K562 (cell line): ENCODE data around the gene ZFP92. TPM values are rescaled to one million over a fixed set of nuclear protein-coding genes. Genes with fewer than 3 reads are reported as not detected.

Source experiments
- ATAC-seq: fragments of 200-7000 bp; cut with Tn5 transposase; 3 replicates; pipeline ENCODE4 v1.9.1; 2020; ENCODE audit warnings: moderate library complexity
- BruUV-seq: library from RNA; stranded (reverse); fragments of 400-500 nt; replicated peaks from 2 replicates; lab custom pipeline; 2021; lab: Mats Ljungman, UMichigan
- CTCF ChIA-PET: fragments of 300-600 bp; formaldehyde crosslinking; extraction: SDS; loops from one replicate; lab custom pipeline; 2021; ENCODE audit warnings: low intra/inter-chr PET ratio; lab: Yijun Ruan, JAX
- POLR2A ChIA-PET: fragments of 300-600, 350-650 bp; sonication (Branson Sonifier 250); formaldehyde crosslinking; extraction: SDS; loops from one replicate; lab custom pipeline; 2021; ENCODE audit warnings: antibody characterized with exemption, inconsistent platforms; lab: Yijun Ruan, JAX
- DNase-seq, 4 experiments: peaks; one replicate each; pipeline versions ENCODE4 v3.0.0 to v3.0.0-alpha.2; 2011 to 2018; ENCODE audit warnings: low spot score in 3 of 4, mixed read lengths in 3 of 4; ENCODE audit errors: extremely low read depth in 1 of 4
- FAIRE-seq: peaks from 2 replicates; lab custom pipeline; 2011; peaks lifted over from hg19 to GRCh38; lab: Jason Lieb, UNC
- H2AFZ ChIP-seq: 2 replicates; pipeline ENCODE4 v1.6.0; 2011; ENCODE audit warnings: low read depth, low read length, control low read depth, inconsistent platforms
- H3K27ac ChIP-seq: fragments of 200-600 bp; 3 replicates; pipeline ENCODE4 v1.8.0; 2011; ENCODE audit warnings: low read depth, mild to moderate bottlenecking, control low read depth, inconsistent platforms, low read length, moderate library complexity, mixed read lengths; ENCODE audit errors: extremely low read depth
- H3K27me3 ChIP-seq, 2 experiments: fragments of 300-600 bp in 1 of 2; 2 replicates in 1 of 2; 3 replicates in 1 of 2; pipeline versions ENCODE4 v1.6.0 to v1.8.0; 2011; ENCODE audit warnings: inconsistent platforms in 2 of 2, low read length in 2 of 2, mild to moderate bottlenecking in 1 of 2, mixed read lengths in 1 of 2, moderate library complexity in 1 of 2; ENCODE audit not compliant: control insufficient read depth in 2 of 2, insufficient read depth in 2 of 2
- H3K36me3 ChIP-seq: fragments of 300-600 bp; 3 replicates; pipeline ENCODE4 v1.8.0; 2011; ENCODE audit warnings: mild to moderate bottlenecking, low read length, inconsistent platforms; ENCODE audit not compliant: control insufficient read depth, insufficient read depth
- H3K4me1 ChIP-seq, 2 experiments: fragments of 200-600 bp in 1 of 2; replicated peaks in 1 of 2; 2 replicates in 1 of 2; 3 replicates in 1 of 2; pipeline versions ENCODE4 v1.5.1 to v1.8.0; 2011; ENCODE audit warnings: inconsistent platforms in 2 of 2, low read length in 2 of 2, mild to moderate bottlenecking in 1 of 2, mixed read lengths in 1 of 2, moderate library complexity in 1 of 2; ENCODE audit not compliant: control insufficient read depth in 2 of 2, insufficient read depth in 2 of 2
- H3K4me2 ChIP-seq: 2 replicates; pipeline ENCODE4 v1.6.1; 2011; ENCODE audit warnings: low read length, control low read depth, inconsistent platforms, mixed read lengths; ENCODE audit not compliant: insufficient read depth
- H3K4me3 ChIP-seq: fragments of 200-600 bp; sonication (generic), shearing (Covaris generic); 2 replicates; pipeline ENCODE4 v1.5.1; 2016; ENCODE audit warnings: control low read depth, inconsistent platforms
- H3K79me2 ChIP-seq: fragments of 200-600 bp; 3 replicates; pipeline ENCODE4 v1.8.0; 2011; ENCODE audit warnings: low read length, inconsistent platforms; ENCODE audit not compliant: control insufficient read depth, insufficient read depth
- H3K9ac ChIP-seq, 2 experiments: 2 replicates each; pipeline versions ENCODE4 v1.6.0 to v1.6.1; 2011; ENCODE audit warnings: low read depth in 2 of 2, low read length in 2 of 2, control low read depth in 1 of 2, inconsistent platforms in 1 of 2, mild to moderate bottlenecking in 1 of 2, mixed read lengths in 1 of 2; ENCODE audit not compliant: insufficient read depth in 1 of 2
- H3K9me1 ChIP-seq: one replicate; pipeline ENCODE4 v1.6.0; 2011; ENCODE audit warnings: inconsistent platforms, mild to moderate bottlenecking, low read length, moderate library complexity; ENCODE audit not compliant: control insufficient read depth, insufficient read depth
- H3K9me3 ChIP-seq: replicated peaks from 2 replicates; pipeline ENCODE4 v1.5.1; 2011; ENCODE audit warnings: low read depth, low read length, inconsistent platforms; ENCODE audit not compliant: control insufficient read depth, insufficient read depth
- H4K20me1 ChIP-seq: replicated peaks from 2 replicates; pipeline ENCODE4 v1.6.1; 2011; ENCODE audit warnings: low read length, inconsistent platforms, mixed read lengths; ENCODE audit not compliant: control insufficient read depth, insufficient read depth
- BRCA1 ChIP-seq, 2 experiments: fragments of 450-650 bp in 1 of 2; sonication (generic) in 1 of 2; formaldehyde crosslinking in 1 of 2; IDR thresholded peaks; 2 replicates each; pipeline versions ENCODE4 v1.5.0 to v1.6.1; 2017 to 2020; ENCODE audit warnings: mild to moderate bottlenecking in 1 of 2, missing genetic modification reagents in 1 of 2
- GABPB1 ChIP-seq: sonication (generic); formaldehyde crosslinking; IDR thresholded peaks from 2 replicates; pipeline ENCODE4 v1.8.0; 2022; ENCODE audit warnings: mild to moderate bottlenecking, missing genetic modification reagents
- PRPF4 ChIP-seq: fragments of 200-400 bp; formaldehyde crosslinking; IDR thresholded peaks from one replicate; pipeline ENCODE4 v1.6.1; 2017; ENCODE audit warnings: low read length, low read depth, mild to moderate bottlenecking; ENCODE audit not compliant: insufficient read depth, poor library complexity, severe bottlenecking
- RBM25 ChIP-seq: fragments of 200-400 bp; formaldehyde crosslinking; IDR thresholded peaks from 2 replicates; pipeline ENCODE4 v1.6.1; 2018; ENCODE audit warnings: low read length, low read depth, moderate library complexity; ENCODE audit not compliant: severe bottlenecking
- TAL1 ChIP-seq: fragments of 450-650 bp; IDR thresholded peaks from 2 replicates; pipeline ENCODE4 v1.6.1; 2016; ENCODE audit warnings: mild to moderate bottlenecking
- TBP ChIP-seq: optimal IDR thresholded peaks from 2 replicates; pipeline ENCODE3; 2011; ENCODE audit warnings: low read depth, low read length, improper control_type of control experiment
- TRIM24 ChIP-seq, 2 experiments: fragments of 450-650 bp; IDR thresholded peaks; 2 replicates each; pipeline ENCODE4 v1.6.1; 2016
- WGBS: fragments of 100-300 bp; shearing (Covaris generic); methylation state at CpG from one replicate; pipeline ENCODE4 v1.1.6; 2016; ENCODE audit warnings: low coverage, mixed read lengths; ENCODE audit not compliant: insufficient coverage; ENCODE audit errors: missing lambda C conversion rate; 5-methylcytosine and 5-hydroxymethylcytosine counted together
- in situ Hi-C: fragments of 300-500 bp; cut with MboI; formaldehyde crosslinking; loops from 4 replicates; pipeline ENCODE4 v1.15.0; 2018; ENCODE audit warnings: inconsistent platforms, mixed read lengths
- intact Hi-C: fragments of 100-400 bp; cut with micrococcal nuclease; formaldehyde crosslinking; loops from 2 replicates; pipeline ENCODE4 v1.14.2; 2022
- polyA plus RNA-seq, 8 experiments: library from polyadenylated mRNA; depleted of rRNA in 4 of 8; stranded (reverse) in 5 of 8; unstranded in 3 of 8; fragments of >200 nt; fragmentation: Nextera tagmentation in 2 of 8; fragmentation: Illumina TruSeq in 1 of 8; extraction: Ambion mirVana in 2 of 8; extraction: Trizol in 1 of 8; gene quantifications; 2 replicates each; pipeline versions ENCODE4 v1.2.1 to v1.2.3, GENCODE V29; 2011 to 2014; ENCODE audit warnings: inconsistent platforms in 1 of 8, missing spikeins in 1 of 8
- total RNA-seq, 7 experiments: library from RNA; depleted of rRNA in 6 of 7; stranded (reverse); fragments of >200 nt in 6 of 7; fragmentation: Illumina TruSeq in 2 of 7; extraction: Trizol in 2 of 7; gene quantifications; 2 replicates each; pipeline versions ENCODE4 v1.2.1 to v1.2.3, GENCODE V29; 2011 to 2021; ENCODE audit warnings: low replicate concordance in 1 of 7

ZFP92 gene
- total and polyA plus RNA-seq, 9 of the 15 experiments (the other 6 are each of a cell fraction or from before 2014, with no cell fraction given), result 0.32 to 3.3 (median 1.8) TPM

DNA sequence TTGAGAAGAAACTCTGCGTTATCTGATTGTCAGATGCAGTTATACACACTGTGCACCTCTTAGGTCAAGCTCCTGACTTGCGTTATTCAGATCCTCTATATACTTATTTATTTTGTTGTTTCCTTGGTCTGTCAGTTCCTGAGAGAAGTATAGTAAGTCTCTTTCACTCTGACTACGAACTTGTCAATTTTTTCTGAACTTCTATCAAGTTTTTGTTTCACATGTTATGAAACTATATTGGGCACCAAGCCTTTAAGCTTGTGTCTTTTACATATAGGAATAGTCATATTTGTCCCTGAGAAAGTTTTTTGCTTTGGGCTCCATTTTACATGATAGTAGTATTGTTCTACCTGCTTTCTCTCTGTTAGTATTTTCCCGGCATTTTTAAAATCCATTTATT lies 45.6 kb upstream of the ZFP92 start:
- DNase-seq, result no peak
- ATAC-seq, result no peak
- Histone ChIP-seq H3K4me2 (no peak overlapping the region), H3K4me3 (no peak overlapping the region), H4K20me1 (no peaks in the 10 kb centered on the region), H3K27ac (no peak overlapping the region), H3K79me2 (no peaks in the 10 kb centered on the region), H3K9me3 (no peaks in the 10 kb centered on the region), H3K4me1 (0 out of 5 replicates have a peak, but pooled peaks cover 0 to 3% of the 10 kb centered on the region in 2 experiments), H3K9ac (no peak overlapping the region), H3K9me1 (no peaks in the 10 kb centered on the region), H3K36me3 (no peaks in the 10 kb centered on the region), H2AFZ (no peak overlapping the region), H3K27me3 (no peaks in the 10 kb centered on the region)
- CTCF ChIA-PET, result no interaction called here
- WGBS, result 30% methylated on average over 4 of the region's 4 CpGs
- intact Hi-C loops (no loop called here), in situ Hi-C loops (no loop called here)
- TF ChIP-seq GABPB1 (CRISPR knock-in tag) (no peak), TRIM24 (IDR thresholded peaks at IDR 0.05) (no peak), BRCA1 (IDR thresholded peaks at IDR 0.05) (no peak), BRCA1 (CRISPR knock-in tag; IDR thresholded peaks at IDR 0.05) (no peak), PRPF4 (no peak)
- POLR2A ChIA-PET, result interaction anchor here (0.8 kb wide), 1 partner anchor 16 kb away, joined by 5 read pairs; no protein-coding TSS in a partner anchor
- FAIRE-seq, result no peak
- BruUV-seq, result no TSS peak

DNA sequence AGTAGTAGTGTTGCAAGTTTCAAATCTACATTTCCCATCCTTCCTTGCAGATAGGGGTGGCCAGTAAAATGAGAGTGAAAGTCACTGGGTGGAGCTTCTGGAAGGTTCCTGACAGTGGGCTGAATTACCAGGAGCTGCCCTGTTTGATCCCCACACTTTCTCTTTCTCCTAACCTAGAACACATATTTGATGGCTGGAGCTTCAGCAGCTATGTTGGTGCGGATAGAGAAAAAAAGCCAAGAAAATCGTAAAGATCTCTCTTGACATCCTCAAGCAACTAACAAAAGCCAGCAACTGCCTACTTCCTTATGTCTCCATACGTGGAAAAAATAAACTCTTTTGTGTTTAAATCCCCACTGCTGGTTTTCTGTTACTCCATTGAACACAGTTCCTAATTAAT lies 45.2 kb upstream of the ZFP92 start:
- no peaks in the 10 kb centered on the region for H3K9me3 ChIP-seq
- DNase-seq, result no peak
- ATAC-seq, result peak; percentile 61; the same call in 2 of the 3 replicates
- H3K27ac ChIP-seq, result no peak overlapping the region
- H3K27me3 ChIP-seq, result no peaks in the 10 kb centered on the region
- H3K4me3 ChIP-seq, result no peak overlapping the region
- no peaks in the 10 kb centered on the region for H3K36me3 ChIP-seq
- H3K4me2 ChIP-seq, result no peak overlapping the region
- FAIRE-seq, result no peak
- WGBS, result 63% methylated on average over 3 of the region's 3 CpGs
- 0 out of 5 replicates have a peak, but pooled peaks cover 0 to 3% of the 10 kb centered on the region in 2 experiments for H3K4me1 ChIP-seq
- intact Hi-C loops, result no loop called here
- H3K9ac ChIP-seq, result no peak overlapping the region
- no TSS peak for BruUV-seq
- in situ Hi-C loops, result no loop called here
- CTCF ChIA-PET, result no interaction called here
- H2AFZ ChIP-seq, result 0 out of 2 replicates have a peak overlapping the region, but pooled peaks have one; percentile 19
- no peaks in the 10 kb centered on the region for H4K20me1 ChIP-seq
- no peaks in the 10 kb centered on the region for H3K79me2 ChIP-seq
- peak; percentile 55 for TF ChIP-seq RBM25
- peak; percentile 16 for TF ChIP-seq TBP
- no peak for TF ChIP-seq TAL1
- H3K9me1 ChIP-seq, result no peaks in the 10 kb centered on the region
- POLR2A ChIA-PET, result no interaction called here
